ENCODE data around the gene EAPP. TPM values are rescaled to one million over a fixed set of nuclear protein-coding genes. Genes with fewer than 3 reads are reported as not detected.
A peak's percentile ranks its signal among the peaks of the same experiment; 100 is the strongest.
"Not testable (repeated sequence)": the region's sequence is repeated elsewhere in the genome, so short reads cannot be mapped to it uniquely, and the experiment has no call there.

Gene EAPP
- 28.7 and 41.5 TPM in 2 replicates for total RNA-seq (2014; rRNA removed; shearing (Covaris generic))

- H3K36me3 ChIP-seq (replicated peaks; ENCODE audit: control insufficient read depth, insufficient read depth, low read length): peaks cover 4% of the 10 kb centered on the region
- DNase-seq: peak; percentile 99
- H3K4me3 ChIP-seq (ENCODE audit: insufficient read depth, low read depth, low read length): peak within 1 kb of the TSS; percentile 95
- H3K27me3 ChIP-seq (ENCODE audit: control insufficient read depth, insufficient read depth, low read length): no peaks in the 10 kb centered on the region
These were observed at the start of gene EAPP for GRCh38 chr14:34539407-34540180. TSS of gene EAPP (minus strand) at chr14:34539701. CDS start at chr14:34539628, 73 bp downstream.

- peaks cover 3% of the 10 kb centered on the region for H3K36me3 ChIP-seq (replicated peaks; ENCODE audit: control insufficient read depth, insufficient read depth, low read length)
- DNase-seq: no peak
- H3K4me3 ChIP-seq (ENCODE audit: insufficient read depth, low read depth, low read length): no peak overlapping the region
These were observed 44.0 kb upstream of the EAPP start for GRCh38 chr14:34583525-34583924.

GRCh38 chr14:34582117-34582680, 42.7 kb upstream of the EAPP start:
- DNase-seq: no peak
- no peak overlapping the region for H3K4me3 ChIP-seq (ENCODE audit: insufficient read depth, low read depth, low read length)
- peaks cover 3% of the 10 kb centered on the region for H3K36me3 ChIP-seq (replicated peaks; ENCODE audit: control insufficient read depth, insufficient read depth, low read length)
- no peaks in the 10 kb centered on the region for H3K27me3 ChIP-seq (ENCODE audit: control insufficient read depth, insufficient read depth, low read length)

More at GRCh38 chr14:34583525-34583924, 44.0 kb upstream of the EAPP start:
- no peaks in the 10 kb centered on the region for H3K27me3 ChIP-seq (ENCODE audit: control insufficient read depth, insufficient read depth, low read length)

- Histone ChIP-seq H3K36me3 (replicated peaks; ENCODE audit: control insufficient read depth, insufficient read depth, low read length) (peaks cover 1% of the 10 kb centered on the region), H3K4me3 (ENCODE audit: insufficient read depth, low read depth, low read length) (no peak overlapping the region), H3K27me3 (ENCODE audit: control insufficient read depth, insufficient read depth, low read length) (no peaks in the 10 kb centered on the region)
- no peak for DNase-seq
These were observed 40.9 kb upstream of the EAPP start for GRCh38 chr14:34580381-34580780.

- DNase-seq: no peak
- no peak overlapping the region for H3K4me3 ChIP-seq (ENCODE audit: insufficient read depth, low read depth, low read length)
- peaks cover 8% of the 10 kb centered on the region for H3K36me3 ChIP-seq (replicated peaks; ENCODE audit: control insufficient read depth, insufficient read depth, low read length)
- no peaks in the 10 kb centered on the region for H3K27me3 ChIP-seq (ENCODE audit: control insufficient read depth, insufficient read depth, low read length)
These were observed 32.3 kb upstream of the EAPP start for GRCh38 chr14:34571771-34572170.

GRCh38 chr14:34569750-34570149, 30.2 kb upstream of the EAPP start:
- Histone ChIP-seq H3K27me3 (ENCODE audit: control insufficient read depth, insufficient read depth, low read length) (no peaks in the 10 kb centered on the region), H3K4me3 (ENCODE audit: insufficient read depth, low read depth, low read length) (no peak overlapping the region), H3K36me3 (replicated peaks; ENCODE audit: control insufficient read depth, insufficient read depth, low read length) (peaks cover 8% of the 10 kb centered on the region)
- no peak for DNase-seq

GRCh38 chr14:34568803-34569202, 29.3 kb upstream of the EAPP start:
- DNase-seq: no peak
- no peaks in the 10 kb centered on the region for H3K27me3 ChIP-seq (ENCODE audit: control insufficient read depth, insufficient read depth, low read length)
- no peak overlapping the region for H3K4me3 ChIP-seq (ENCODE audit: insufficient read depth, low read depth, low read length)
- peaks cover 8% of the 10 kb centered on the region for H3K36me3 ChIP-seq (replicated peaks; ENCODE audit: control insufficient read depth, insufficient read depth, low read length)

GRCh38 chr14:34562776-34563150, 23.3 kb upstream of the EAPP start:
- peaks cover 6% of the 10 kb centered on the region for H3K36me3 ChIP-seq (replicated peaks; ENCODE audit: control insufficient read depth, insufficient read depth, low read length)
- H3K4me3 ChIP-seq (ENCODE audit: insufficient read depth, low read depth, low read length): no peak overlapping the region
- DNase-seq: no peak
- no peaks in the 10 kb centered on the region for H3K27me3 ChIP-seq (ENCODE audit: control insufficient read depth, insufficient read depth, low read length)

GRCh38 chr14:34562037-34562775, 22.7 kb upstream of the EAPP start:
- H3K36me3 ChIP-seq (replicated peaks; ENCODE audit: control insufficient read depth, insufficient read depth, low read length); H3K27me3 ChIP-seq (ENCODE audit: control insufficient read depth, insufficient read depth, low read length): not testable (repeated sequence)

GRCh38 chr14:34556498-34556829, 17.0 kb upstream of the EAPP start:
- not testable (repeated sequence) for DNase-seq; H3K27me3 ChIP-seq (ENCODE audit: control insufficient read depth, insufficient read depth, low read length); H3K4me3 ChIP-seq (ENCODE audit: insufficient read depth, low read depth, low read length); H3K36me3 ChIP-seq (replicated peaks; ENCODE audit: control insufficient read depth, insufficient read depth, low read length)

More at GRCh38 chr14:34562037-34562775, 22.7 kb upstream of the EAPP start:
- not testable (repeated sequence) for H3K4me3 ChIP-seq (ENCODE audit: insufficient read depth, low read depth, low read length); DNase-seq

- not testable (repeated sequence) for DNase-seq; H3K4me3 ChIP-seq (ENCODE audit: insufficient read depth, low read depth, low read length); H3K36me3 ChIP-seq (replicated peaks; ENCODE audit: control insufficient read depth, insufficient read depth, low read length); H3K27me3 ChIP-seq (ENCODE audit: control insufficient read depth, insufficient read depth, low read length)
These were observed 16.3 kb upstream of the EAPP start for GRCh38 chr14:34555583-34556497.

GRCh38 chr14:34554540-34555250, 15.2 kb upstream of the EAPP start:
- peak; percentile 52 for DNase-seq
- Histone ChIP-seq H3K4me3 (ENCODE audit: insufficient read depth, low read depth, low read length) (no peak overlapping the region), H3K27me3 (ENCODE audit: control insufficient read depth, insufficient read depth, low read length) (no peaks in the 10 kb centered on the region), H3K36me3 (replicated peaks; ENCODE audit: control insufficient read depth, insufficient read depth, low read length) (no peaks in the 10 kb centered on the region)

GRCh38 chr14:34549276-34549966, 9.9 kb upstream of the EAPP start:
- not testable (repeated sequence) for DNase-seq; H3K27me3 ChIP-seq (ENCODE audit: control insufficient read depth, insufficient read depth, low read length); H3K4me3 ChIP-seq (ENCODE audit: insufficient read depth, low read depth, low read length); H3K36me3 ChIP-seq (replicated peaks; ENCODE audit: control insufficient read depth, insufficient read depth, low read length)

All from H7 (cell line).